Measurements from ENCODE around the gene PTPN1.
"Not testable (repeated sequence)": the region's sequence is repeated elsewhere in the genome, so short reads cannot be mapped to it uniquely, and the experiment has no call there.

The PTPN1 gene

DNA sequence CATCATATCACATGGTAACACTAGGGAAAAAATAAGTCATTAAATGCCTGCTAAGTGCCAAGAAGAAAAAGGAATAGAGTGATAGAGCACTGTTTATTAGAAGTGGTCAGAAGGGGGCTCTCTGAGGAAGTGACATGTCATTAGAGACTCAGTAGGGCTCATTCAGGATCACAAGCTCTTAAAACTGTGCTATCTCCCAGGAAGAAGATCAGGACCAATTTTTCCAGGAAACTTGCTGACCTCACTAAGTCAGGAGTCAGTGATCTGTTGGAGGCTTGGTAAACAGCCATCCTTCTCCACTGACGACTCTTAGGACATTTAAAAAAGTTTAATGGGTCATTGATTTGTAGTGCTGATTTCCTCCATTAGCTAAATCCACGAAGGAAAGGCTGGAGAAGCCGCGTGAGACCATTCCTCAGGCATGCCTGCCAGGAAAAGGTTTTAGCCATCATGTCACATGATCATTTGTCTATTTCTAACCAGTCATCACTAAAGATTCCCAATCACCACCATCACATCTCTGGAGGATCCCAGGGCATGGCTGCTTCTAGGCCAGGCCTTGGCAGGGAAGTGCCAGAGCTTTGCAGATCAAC, 5.9 kb upstream of the PTPN1 start:
- no peaks in the 10 kb centered on the region for H3K27me3 ChIP-seq (ENCODE audit: low read depth, low read length)
- peak overlapping the region; percentile 74 for H3K27ac ChIP-seq (ENCODE audit: low read length)
- H3K4me3 ChIP-seq (ENCODE audit: low read depth in 1 of 2, low read length in 2 of 2), result no peak overlapping the region
- peaks cover 0 to 3% of the 10 kb centered on the region in 2 donors for H3K4me1 ChIP-seq (ENCODE audit: control insufficient read depth in 1 of 2, insufficient read depth in 2 of 2, low read length in 2 of 2)
- no peaks in the 10 kb centered on the region for H3K36me3 ChIP-seq (ENCODE audit: control insufficient read depth in 1 of 2, insufficient read depth in 2 of 2, low read length in 2 of 2)
- no peaks in the 10 kb centered on the region for H3K9me3 ChIP-seq (ENCODE audit: control insufficient read depth in 1 of 2, low read length in 2 of 2)

DNA sequence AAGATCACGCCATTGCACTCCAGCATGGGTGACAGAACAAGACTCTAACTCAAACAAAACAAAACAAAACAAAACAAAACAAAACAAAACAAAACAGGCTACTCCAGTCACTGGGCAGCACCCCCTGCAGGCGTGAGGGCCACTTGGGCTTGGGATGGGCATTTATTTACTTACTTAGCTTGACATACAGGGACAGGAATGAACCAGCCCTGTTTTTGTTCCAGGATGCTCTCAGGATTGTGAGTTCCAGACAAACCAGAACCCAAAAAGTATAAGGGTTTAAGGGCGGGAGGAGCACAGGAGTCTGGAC, 4.0 kb upstream of the PTPN1 start:
- H3K9me3 ChIP-seq (ENCODE audit: control insufficient read depth in 1 of 2, low read length in 2 of 2), result no peaks in the 10 kb centered on the region
- H3K27ac ChIP-seq (ENCODE audit: low read length), result no peak overlapping the region
- H3K27me3 ChIP-seq (ENCODE audit: low read depth, low read length), result no peaks in the 10 kb centered on the region

GRCh38 chr20:50507745-50508144, 2.4 kb upstream of the PTPN1 start:
- not testable (repeated sequence) for H3K36me3 ChIP-seq (ENCODE audit: control insufficient read depth in 1 of 2, insufficient read depth in 2 of 2, low read length in 2 of 2); H3K9me3 ChIP-seq (ENCODE audit: control insufficient read depth in 1 of 2, low read length in 2 of 2); H3K27ac ChIP-seq (ENCODE audit: low read length); H3K4me1 ChIP-seq (ENCODE audit: control insufficient read depth in 1 of 2, insufficient read depth in 2 of 2, low read length in 2 of 2); H3K27me3 ChIP-seq (ENCODE audit: low read depth, low read length); H3K4me3 ChIP-seq (ENCODE audit: low read depth in 1 of 2, low read length in 2 of 2)

More for the DNA sequence above, 4.0 kb upstream of the PTPN1 start:
- peaks cover 0 to 3% of the 10 kb centered on the region in 2 donors for H3K4me1 ChIP-seq (ENCODE audit: control insufficient read depth in 1 of 2, insufficient read depth in 2 of 2, low read length in 2 of 2)
- H3K36me3 ChIP-seq (ENCODE audit: control insufficient read depth in 1 of 2, insufficient read depth in 2 of 2, low read length in 2 of 2), result no peaks in the 10 kb centered on the region
- no peak overlapping the region for H3K4me3 ChIP-seq (ENCODE audit: low read depth in 1 of 2, low read length in 2 of 2)

GRCh38 chr20:50508171-50508755, 1.9 kb upstream of the PTPN1 start:
- peaks cover 3 to 13% of the 10 kb centered on the region in 2 donors for H3K4me1 ChIP-seq (ENCODE audit: control insufficient read depth in 1 of 2, insufficient read depth in 2 of 2, low read length in 2 of 2)
- H3K27me3 ChIP-seq (ENCODE audit: low read depth, low read length), result no peaks in the 10 kb centered on the region
- no peak overlapping the region for H3K4me3 ChIP-seq (ENCODE audit: low read depth in 1 of 2, low read length in 2 of 2)
- peaks cover 0 to 3% of the 10 kb centered on the region in 2 donors for H3K36me3 ChIP-seq (ENCODE audit: control insufficient read depth in 1 of 2, insufficient read depth in 2 of 2, low read length in 2 of 2)
- H3K27ac ChIP-seq (ENCODE audit: low read length), result no peak overlapping the region
- no peaks in the 10 kb centered on the region for H3K9me3 ChIP-seq (ENCODE audit: control insufficient read depth in 1 of 2, low read length in 2 of 2)

GRCh38 chr20:50510706-50511542, 741 bp downstream of the PTPN1 start:
- H3K27me3 ChIP-seq (ENCODE audit: low read depth, low read length), result no peaks in the 10 kb centered on the region
- H3K9me3 ChIP-seq (ENCODE audit: control insufficient read depth in 1 of 2, low read length in 2 of 2), result no peaks in the 10 kb centered on the region
- H3K27ac ChIP-seq (ENCODE audit: low read length), result peak overlapping the region; percentile 55
- peak overlapping the region; percentile 83 to 90 for H3K4me3 ChIP-seq (ENCODE audit: low read depth in 1 of 2, low read length in 2 of 2)
- H3K4me1 ChIP-seq (ENCODE audit: control insufficient read depth in 1 of 2, insufficient read depth in 2 of 2, low read length in 2 of 2), result peaks cover 0 to 22% of the 10 kb centered on the region in 2 donors
- H3K36me3 ChIP-seq (ENCODE audit: control insufficient read depth in 1 of 2, insufficient read depth in 2 of 2, low read length in 2 of 2), result peaks cover 0 to 10% of the 10 kb centered on the region in 2 donors

GRCh38 chr20:50512323-50512722, 2.1 kb downstream of the PTPN1 start:
- H3K4me3 ChIP-seq (ENCODE audit: low read depth in 1 of 2, low read length in 2 of 2), result peak overlapping the region; percentile 83 to 90
- peaks cover 0 to 22% of the 10 kb centered on the region in 2 donors for H3K4me1 ChIP-seq (ENCODE audit: control insufficient read depth in 1 of 2, insufficient read depth in 2 of 2, low read length in 2 of 2)
- H3K36me3 ChIP-seq (ENCODE audit: control insufficient read depth in 1 of 2, insufficient read depth in 2 of 2, low read length in 2 of 2), result peaks cover 0 to 10% of the 10 kb centered on the region in 2 donors
- H3K9me3 ChIP-seq (ENCODE audit: control insufficient read depth in 1 of 2, low read length in 2 of 2), result no peaks in the 10 kb centered on the region
- peak overlapping the region; percentile 74 for H3K27ac ChIP-seq (ENCODE audit: low read length)
- no peaks in the 10 kb centered on the region for H3K27me3 ChIP-seq (ENCODE audit: low read depth, low read length)

DNA sequence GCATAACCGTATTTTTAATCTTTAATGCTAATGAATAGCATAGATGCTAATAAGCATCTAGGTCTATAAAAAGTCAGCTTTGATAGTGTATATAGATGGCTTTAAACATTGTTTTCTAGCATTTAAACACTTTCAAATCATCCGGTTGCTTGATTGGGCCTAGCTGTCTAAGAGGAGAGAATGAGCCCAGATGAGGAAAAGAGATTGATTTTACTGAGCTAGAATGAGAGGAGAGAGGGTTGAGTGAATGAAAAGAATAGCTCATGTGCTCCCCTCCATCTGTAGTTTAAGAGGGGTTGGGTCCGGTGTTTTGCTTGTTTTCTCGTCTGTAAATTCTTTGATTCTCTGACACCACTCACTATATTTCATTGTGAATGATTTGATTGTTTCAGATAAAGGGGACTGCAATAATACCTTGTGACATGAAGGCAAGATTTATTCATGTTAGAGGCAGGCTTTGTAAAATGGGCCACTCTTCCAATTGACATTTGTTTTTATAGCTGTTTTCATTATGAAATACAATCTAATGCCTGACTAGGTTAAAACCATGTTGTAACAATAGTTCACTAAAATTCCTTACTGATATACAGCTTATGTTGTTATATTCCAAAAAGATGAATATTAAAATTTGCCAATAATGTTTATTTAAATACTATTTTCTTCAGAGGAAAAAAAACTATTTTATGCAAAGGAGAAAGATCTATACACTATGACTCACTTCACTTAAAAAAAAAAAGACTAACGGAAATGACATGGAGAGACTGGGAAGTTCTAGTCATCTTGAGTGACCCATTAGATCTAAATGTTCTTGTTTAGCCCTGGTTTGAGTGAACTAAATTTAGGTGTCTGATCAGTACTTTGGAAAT, 3.2 kb downstream of the PTPN1 start:
- Histone ChIP-seq H3K27me3 (ENCODE audit: low read depth, low read length) (no peaks in the 10 kb centered on the region), H3K27ac (ENCODE audit: low read length) (peak overlapping the region; percentile 74), H3K9me3 (ENCODE audit: control insufficient read depth in 1 of 2, low read length in 2 of 2) (no peaks in the 10 kb centered on the region), H3K36me3 (ENCODE audit: control insufficient read depth in 1 of 2, insufficient read depth in 2 of 2, low read length in 2 of 2) (peaks cover 0 to 10% of the 10 kb centered on the region in 2 donors), H3K4me3 (ENCODE audit: low read depth in 1 of 2, low read length in 2 of 2) (peak overlapping the region; percentile 83 to 90), H3K4me1 (ENCODE audit: control insufficient read depth in 1 of 2, insufficient read depth in 2 of 2, low read length in 2 of 2) (peaks cover 0 to 22% of the 10 kb centered on the region in 2 donors)

DNA sequence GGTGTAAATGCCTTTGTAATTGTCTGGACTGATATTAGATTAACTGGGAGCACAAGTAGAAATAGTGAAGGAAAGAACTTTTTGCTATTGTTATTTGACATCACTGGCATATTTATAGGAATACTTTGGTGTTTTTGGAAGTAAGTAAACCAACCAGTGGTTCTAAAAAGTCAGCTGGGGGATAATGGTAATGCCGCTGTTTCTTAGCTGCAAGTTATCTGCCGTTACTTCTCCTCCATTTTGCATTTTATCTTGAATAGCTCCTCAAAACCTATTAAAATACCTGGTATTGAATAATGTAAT, 3.8 kb downstream of the PTPN1 start:
- Histone ChIP-seq H3K27ac (ENCODE audit: low read length) (peak overlapping the region; percentile 82), H3K4me1 (ENCODE audit: control insufficient read depth in 1 of 2, insufficient read depth in 2 of 2, low read length in 2 of 2) (peaks cover 0 to 22% of the 10 kb centered on the region in 2 donors), H3K9me3 (ENCODE audit: control insufficient read depth in 1 of 2, low read length in 2 of 2) (no peaks in the 10 kb centered on the region), H3K27me3 (ENCODE audit: low read depth, low read length) (no peaks in the 10 kb centered on the region), H3K4me3 (ENCODE audit: low read depth in 1 of 2, low read length in 2 of 2) (no peak overlapping the region), H3K36me3 (ENCODE audit: control insufficient read depth in 1 of 2, insufficient read depth in 2 of 2, low read length in 2 of 2) (peaks cover 0 to 10% of the 10 kb centered on the region in 2 donors)

DNA sequence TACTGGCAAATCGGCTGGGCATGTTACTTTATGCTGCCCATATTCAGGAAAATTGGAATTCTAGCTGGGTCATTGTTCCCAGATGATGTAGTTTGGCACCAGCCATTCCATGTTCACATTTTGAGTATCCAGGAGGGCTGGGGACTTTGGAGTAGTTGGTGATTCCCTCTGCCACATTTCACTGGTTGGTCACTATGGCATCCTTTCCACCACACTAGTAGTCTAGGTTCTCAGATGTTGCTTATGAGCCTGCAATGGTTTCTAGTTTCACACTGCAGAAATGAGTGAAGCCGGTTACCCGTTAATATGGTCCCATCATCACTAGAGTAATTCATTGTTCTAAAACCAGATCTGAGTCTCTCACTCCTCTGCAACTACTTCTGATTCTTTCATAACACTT, 4.6 kb downstream of the PTPN1 start:
- H3K27ac ChIP-seq (ENCODE audit: low read length), result no peak overlapping the region
- no peaks in the 10 kb centered on the region for H3K27me3 ChIP-seq (ENCODE audit: low read depth, low read length)
- no peak overlapping the region for H3K4me3 ChIP-seq (ENCODE audit: low read depth in 1 of 2, low read length in 2 of 2)
- H3K36me3 ChIP-seq (ENCODE audit: control insufficient read depth in 1 of 2, insufficient read depth in 2 of 2, low read length in 2 of 2), result peaks cover 0 to 10% of the 10 kb centered on the region in 2 donors
- H3K4me1 ChIP-seq (ENCODE audit: control insufficient read depth in 1 of 2, insufficient read depth in 2 of 2, low read length in 2 of 2), result peaks cover 0 to 26% of the 10 kb centered on the region in 2 donors
- H3K9me3 ChIP-seq (ENCODE audit: control insufficient read depth in 1 of 2, low read length in 2 of 2), result no peaks in the 10 kb centered on the region

GRCh38 chr20:50515471-50516106, 5.4 kb downstream of the PTPN1 start:
- H3K4me3 ChIP-seq (ENCODE audit: low read depth in 1 of 2, low read length in 2 of 2), result no peak overlapping the region

More at GRCh38 chr20:50515471-50516106, 5.4 kb downstream of the PTPN1 start:
- peaks cover 0 to 10% of the 10 kb centered on the region in 2 donors for H3K36me3 ChIP-seq (ENCODE audit: control insufficient read depth in 1 of 2, insufficient read depth in 2 of 2, low read length in 2 of 2)
- H3K4me1 ChIP-seq (ENCODE audit: control insufficient read depth in 1 of 2, insufficient read depth in 2 of 2, low read length in 2 of 2), result peaks cover 0 to 34% of the 10 kb centered on the region in 2 donors
- H3K27me3 ChIP-seq (ENCODE audit: low read depth, low read length), result no peaks in the 10 kb centered on the region
- no peaks in the 10 kb centered on the region for H3K9me3 ChIP-seq (ENCODE audit: control insufficient read depth in 1 of 2, low read length in 2 of 2)
- H3K27ac ChIP-seq (ENCODE audit: low read length), result peak overlapping the region; percentile 39
